Fibroblast of mammary gland (primary cell): ENCODE measurements around the gene PTPRF.
A peak's percentile ranks its signal among the peaks of the same experiment; 100 is the strongest.
"Not testable (repeated sequence)": the region's sequence is repeated elsewhere in the genome, so short reads cannot be mapped to it uniquely, and the experiment has no call there.

Source experiments
- DNase-seq: peaks from one replicate; pipeline ENCODE4 v3.0.0-alpha.2; 2010; ENCODE audit warnings: low read depth
- H3K4me3 ChIP-seq: 2 replicates; pipeline ENCODE4 v1.5.1; 2011; ENCODE audit warnings: low read depth, mild to moderate bottlenecking, low read length, moderate library complexity; ENCODE audit not compliant: control insufficient read depth
- TF ChIP-seq, protein P1 (sequence below): conservative IDR thresholded peaks from 2 replicates; pipeline ENCODE4 v1.5.1; 2011; ENCODE audit warnings: low read depth, low read length, inconsistent platforms; ENCODE audit not compliant: control insufficient read depth, insufficient read depth

PTPRF gene

DNA sequence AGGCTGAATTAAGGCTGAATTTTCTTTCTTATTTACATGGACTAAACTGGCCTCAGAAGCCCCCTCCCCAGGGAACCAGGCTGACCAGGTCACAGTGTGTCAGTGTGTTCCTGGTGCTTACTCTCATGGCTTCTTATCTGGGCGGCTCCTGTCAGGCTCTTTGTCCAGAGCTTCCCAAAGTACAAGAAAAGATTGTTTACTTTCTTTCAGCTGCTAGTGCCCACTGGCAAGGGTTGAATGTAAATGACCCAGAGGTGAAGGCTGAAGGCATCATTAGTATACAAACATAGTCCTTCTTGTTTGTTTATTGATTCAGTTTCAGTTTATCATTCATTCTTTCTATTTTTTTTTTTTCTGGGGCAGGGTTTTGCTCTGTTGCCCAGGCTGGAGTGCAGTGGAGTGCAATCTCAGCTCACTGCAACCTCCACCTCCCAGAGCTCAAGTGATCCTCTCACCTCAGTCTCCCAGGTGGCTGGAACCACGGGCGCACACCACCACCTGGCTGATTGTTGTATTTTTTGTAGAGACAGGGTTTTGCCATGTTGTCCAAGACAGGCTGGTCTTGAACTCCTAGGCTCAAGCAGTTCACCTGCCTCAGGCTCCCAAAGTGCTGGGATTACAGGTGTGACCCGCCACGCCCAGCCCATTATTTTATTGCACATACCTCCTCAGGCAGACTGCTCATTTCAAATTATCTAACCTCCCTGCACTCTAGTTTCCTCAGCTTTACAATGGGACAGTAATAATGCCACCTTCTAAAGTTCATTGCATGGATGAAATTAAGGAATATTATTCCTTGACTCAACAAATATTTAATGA, 109.5 kb downstream of the PTPRF start:
- DNase-seq, result no peak
- TF ChIP-seq, protein P1, sequence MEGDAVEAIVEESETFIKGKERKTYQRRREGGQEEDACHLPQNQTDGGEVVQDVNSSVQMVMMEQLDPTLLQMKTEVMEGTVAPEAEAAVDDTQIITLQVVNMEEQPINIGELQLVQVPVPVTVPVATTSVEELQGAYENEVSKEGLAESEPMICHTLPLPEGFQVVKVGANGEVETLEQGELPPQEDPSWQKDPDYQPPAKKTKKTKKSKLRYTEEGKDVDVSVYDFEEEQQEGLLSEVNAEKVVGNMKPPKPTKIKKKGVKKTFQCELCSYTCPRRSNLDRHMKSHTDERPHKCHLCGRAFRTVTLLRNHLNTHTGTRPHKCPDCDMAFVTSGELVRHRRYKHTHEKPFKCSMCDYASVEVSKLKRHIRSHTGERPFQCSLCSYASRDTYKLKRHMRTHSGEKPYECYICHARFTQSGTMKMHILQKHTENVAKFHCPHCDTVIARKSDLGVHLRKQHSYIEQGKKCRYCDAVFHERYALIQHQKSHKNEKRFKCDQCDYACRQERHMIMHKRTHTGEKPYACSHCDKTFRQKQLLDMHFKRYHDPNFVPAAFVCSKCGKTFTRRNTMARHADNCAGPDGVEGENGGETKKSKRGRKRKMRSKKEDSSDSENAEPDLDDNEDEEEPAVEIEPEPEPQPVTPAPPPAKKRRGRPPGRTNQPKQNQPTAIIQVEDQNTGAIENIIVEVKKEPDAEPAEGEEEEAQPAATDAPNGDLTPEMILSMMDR, result no peak
- H3K4me3 ChIP-seq, result no peak overlapping the region

DNA sequence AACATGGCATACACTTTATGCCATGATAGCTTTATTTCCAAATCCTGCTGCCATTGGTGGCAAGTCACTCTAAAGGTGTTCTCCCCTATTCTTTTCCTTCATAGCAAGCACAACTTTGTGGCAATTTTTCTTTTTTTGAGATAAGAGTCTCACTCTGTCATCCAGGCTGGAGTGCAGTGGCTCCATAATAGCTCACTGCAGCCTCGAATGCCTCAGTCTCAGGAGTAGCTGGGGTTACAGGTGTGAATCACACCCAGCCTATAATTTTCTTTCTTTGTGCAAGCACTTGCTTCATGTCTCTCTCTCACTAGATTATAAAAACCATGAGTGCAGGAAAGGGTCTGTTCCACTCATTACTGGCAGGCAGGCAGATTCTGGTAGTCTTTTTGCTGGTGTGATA, 113.9 kb downstream of the PTPRF start:
- H3K4me3 ChIP-seq, result no peak overlapping the region
- no peak for DNase-seq
- TF ChIP-seq, protein P1, result no peak

DNA sequence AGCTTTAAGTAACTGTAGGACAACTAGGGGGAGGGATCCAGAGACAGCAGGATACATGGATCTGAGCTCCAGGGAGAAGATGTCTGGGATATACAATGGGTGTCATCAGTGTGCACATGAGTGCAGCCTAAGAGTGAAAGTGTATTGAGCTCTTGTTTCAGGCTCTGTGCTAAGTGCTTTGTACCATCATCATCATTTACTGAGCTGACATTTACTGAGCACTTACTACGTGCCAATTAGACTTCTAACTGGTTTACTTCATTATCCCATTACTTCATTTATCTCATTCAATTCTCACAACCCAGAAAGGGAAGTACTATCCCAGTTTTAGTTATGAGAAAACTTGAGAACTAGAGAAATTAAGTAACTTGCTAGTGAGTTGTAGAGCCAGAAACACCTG, 114.8 kb downstream of the PTPRF start:
- TF ChIP-seq, protein P1, result no peak
- no peak overlapping the region for H3K4me3 ChIP-seq
- no peak for DNase-seq

DNA sequence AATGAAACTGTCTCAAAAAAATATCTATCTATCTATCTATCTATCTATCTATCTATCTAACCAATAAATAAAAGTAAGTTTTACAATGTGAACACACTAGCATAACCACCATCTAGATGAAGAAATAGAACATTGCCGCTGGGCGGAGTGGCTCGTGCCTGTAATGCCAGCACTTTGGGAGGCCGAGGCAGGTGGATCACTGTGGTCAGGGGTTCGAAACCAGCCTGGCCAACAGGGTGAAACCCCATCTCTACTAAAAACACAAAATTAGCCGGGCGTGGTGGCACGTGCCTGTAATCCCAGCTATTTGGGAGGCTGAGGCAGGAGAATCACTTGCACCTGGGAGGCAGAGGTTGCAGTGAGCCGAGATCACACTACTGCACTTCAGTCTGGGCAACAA, 116.6 kb downstream of the PTPRF start:
- H3K4me3 ChIP-seq, DNase-seq: not testable (repeated sequence)

DNA sequence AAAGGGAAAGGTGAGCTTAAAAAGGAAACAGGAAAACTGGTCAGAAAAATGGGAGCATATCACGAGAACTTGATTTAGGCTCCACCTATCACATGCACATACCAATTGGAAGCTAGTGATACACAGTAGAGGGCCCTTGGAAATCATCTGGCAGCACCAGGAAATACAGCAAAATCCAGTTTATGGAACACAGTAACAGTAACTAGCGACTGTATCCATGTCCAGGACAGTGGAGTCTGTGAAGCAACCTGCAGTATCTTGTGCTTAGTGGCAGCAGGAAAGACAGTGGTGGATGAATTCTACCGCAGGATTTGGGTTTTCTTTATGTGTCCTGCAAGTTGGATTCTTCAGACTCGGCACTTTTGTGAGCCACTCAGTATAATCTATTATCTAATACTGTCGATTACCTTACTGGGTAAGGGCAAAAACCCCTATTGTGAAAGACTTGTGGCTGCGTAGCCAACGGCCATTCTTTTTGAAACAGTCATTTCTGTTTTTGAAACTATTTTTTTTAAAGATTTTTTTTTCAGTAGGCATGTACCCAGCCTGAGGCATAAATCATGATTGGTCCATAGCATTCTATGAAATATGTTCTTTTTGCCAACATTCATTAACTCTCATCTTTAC, 117.7 kb downstream of the PTPRF start:
- H3K4me3 ChIP-seq, result no peak overlapping the region
- DNase-seq, result peak; percentile 26
- TF ChIP-seq, protein P1, result no peak

DNA sequence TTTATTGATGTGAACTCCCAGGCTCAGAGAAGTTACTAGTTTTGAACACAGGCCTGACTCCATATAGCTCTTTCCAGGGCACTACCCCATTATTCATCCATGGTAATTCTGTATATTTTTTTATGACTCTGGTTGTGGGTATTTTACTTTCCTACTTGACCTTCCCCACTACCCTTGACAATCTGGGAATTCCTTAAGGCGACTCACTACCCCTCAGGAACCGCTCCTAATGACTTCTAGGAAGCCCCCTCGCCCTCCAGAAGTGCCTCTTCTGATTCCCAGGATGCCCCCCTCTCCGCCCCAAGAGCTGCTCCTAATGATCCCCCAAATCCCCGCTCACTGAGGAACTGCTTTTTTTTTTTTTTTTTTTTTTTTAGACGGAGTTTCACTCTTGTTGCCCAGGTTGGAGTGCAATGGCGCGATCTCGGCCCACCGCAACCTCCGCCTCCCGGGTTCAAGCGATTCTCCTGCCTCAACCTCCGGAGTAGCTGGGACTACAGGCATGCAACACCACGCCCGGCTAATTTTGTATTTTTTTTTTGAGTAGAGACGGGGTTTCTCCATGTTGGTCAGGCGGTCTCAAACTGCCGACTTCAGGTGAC, 118.3 kb downstream of the PTPRF start:
- DNase-seq, result no peak
- TF ChIP-seq, protein P1, result no peak
- H3K4me3 ChIP-seq, result peak overlapping the region; percentile 98
